Neural progenitor cell (in vitro differentiated cells): Measurements from ENCODE around the gene KIF22.

Experiments used
- EZH2 ChIP-seq: fragments of 200-600 bp; sonication (generic); IDR thresholded peaks from 2 replicates; pipeline ENCODE4 v1.6.1; 2017; ENCODE audit warnings: antibody characterized with exemption, mild to moderate bottlenecking, moderate library complexity
- EZH2phosphoT487 ChIP-seq: fragments of 200-600 bp; sonication (generic); IDR thresholded peaks from 2 replicates; pipeline ENCODE4 v1.6.1; 2017; ENCODE audit warnings: antibody characterized with exemption
- TF ChIP-seq, protein P1 (sequence below): fragments of 200-600 bp; sonication (generic); IDR thresholded peaks from 2 replicates; pipeline ENCODE4 v1.5.1; 2017; ENCODE audit warnings: antibody characterized with exemption, mild to moderate bottlenecking

- TF ChIP-seq, protein P1, sequence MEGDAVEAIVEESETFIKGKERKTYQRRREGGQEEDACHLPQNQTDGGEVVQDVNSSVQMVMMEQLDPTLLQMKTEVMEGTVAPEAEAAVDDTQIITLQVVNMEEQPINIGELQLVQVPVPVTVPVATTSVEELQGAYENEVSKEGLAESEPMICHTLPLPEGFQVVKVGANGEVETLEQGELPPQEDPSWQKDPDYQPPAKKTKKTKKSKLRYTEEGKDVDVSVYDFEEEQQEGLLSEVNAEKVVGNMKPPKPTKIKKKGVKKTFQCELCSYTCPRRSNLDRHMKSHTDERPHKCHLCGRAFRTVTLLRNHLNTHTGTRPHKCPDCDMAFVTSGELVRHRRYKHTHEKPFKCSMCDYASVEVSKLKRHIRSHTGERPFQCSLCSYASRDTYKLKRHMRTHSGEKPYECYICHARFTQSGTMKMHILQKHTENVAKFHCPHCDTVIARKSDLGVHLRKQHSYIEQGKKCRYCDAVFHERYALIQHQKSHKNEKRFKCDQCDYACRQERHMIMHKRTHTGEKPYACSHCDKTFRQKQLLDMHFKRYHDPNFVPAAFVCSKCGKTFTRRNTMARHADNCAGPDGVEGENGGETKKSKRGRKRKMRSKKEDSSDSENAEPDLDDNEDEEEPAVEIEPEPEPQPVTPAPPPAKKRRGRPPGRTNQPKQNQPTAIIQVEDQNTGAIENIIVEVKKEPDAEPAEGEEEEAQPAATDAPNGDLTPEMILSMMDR = peak; percentile 94
- TF ChIP-seq EZH2 (no peak), EZH2phosphoT487 (no peak)
These were observed 25.5 kb downstream of the KIF22 start, which contains the start of gene PAGR1 for GRCh38 chr16:29815793-29816693.
